Mucosa of rectum (tissue), 2 donors: Measurements from ENCODE around the gene CAST.

Experiments used
- H3K27ac ChIP-seq, 2 donors: one replicate each; pipeline ENCODE4 v1.7.0; 2013; ENCODE audit warnings: inconsistent platforms in 2 of 2, low read depth in 2 of 2, low read length in 2 of 2
- H3K27me3 ChIP-seq, 2 donors: one replicate each; pipeline ENCODE4 v1.7.0; 2013; ENCODE audit warnings: low read length in 2 of 2; ENCODE audit not compliant: control insufficient read depth in 2 of 2, insufficient read depth in 2 of 2
- H3K36me3 ChIP-seq, 2 donors: one replicate each; pipeline ENCODE4 v1.7.0; 2013; ENCODE audit warnings: low read length in 2 of 2; ENCODE audit not compliant: control insufficient read depth in 2 of 2, insufficient read depth in 2 of 2
- H3K4me1 ChIP-seq, 2 donors: one replicate each; pipeline ENCODE4 v1.7.0; 2013; ENCODE audit warnings: low read length in 2 of 2, mild to moderate bottlenecking in 1 of 2; ENCODE audit not compliant: control insufficient read depth in 2 of 2, insufficient read depth in 2 of 2
- H3K4me3 ChIP-seq, 2 donors: one replicate each; pipeline ENCODE4 v1.7.0; 2013; ENCODE audit warnings: low read length in 2 of 2
- H3K9ac ChIP-seq, 2 donors: one replicate each; pipeline ENCODE4 v1.7.0; 2013; ENCODE audit warnings: low read length in 2 of 2, low read depth in 1 of 2, mild to moderate bottlenecking in 1 of 2
- H3K9me3 ChIP-seq, 2 donors: one replicate each; pipeline ENCODE4 v1.7.0; 2013; ENCODE audit warnings: low read length in 2 of 2; ENCODE audit not compliant: control insufficient read depth in 2 of 2
- donor health status: healthy.
- donor health status: Normal muscosa, but diverticular disease.

Gene CAST

DNA sequence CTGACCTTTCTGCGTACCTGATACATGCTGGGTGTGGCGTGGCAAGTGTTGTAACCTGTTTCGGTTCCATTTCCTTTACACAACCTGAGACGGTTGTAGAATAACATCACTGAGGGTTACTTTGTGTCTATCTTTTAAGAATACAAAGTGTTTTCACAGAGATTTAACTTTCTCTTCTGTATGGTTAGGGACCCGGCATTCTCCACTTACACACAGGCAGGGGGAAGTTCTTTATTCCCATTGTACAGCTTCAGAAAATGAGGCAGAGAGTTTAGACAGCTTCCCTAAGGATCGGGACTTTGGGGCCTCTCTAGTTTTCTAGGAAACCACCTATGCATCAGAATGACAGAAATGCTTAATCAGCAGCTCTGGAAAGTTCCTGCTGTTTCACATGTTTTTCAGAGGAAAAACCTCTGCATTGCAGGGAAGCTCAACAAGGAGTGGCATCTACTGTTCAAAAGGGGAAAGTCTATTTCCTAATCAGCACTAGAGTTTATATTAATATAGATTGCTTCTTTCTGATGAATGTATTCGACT lies 41.3 kb downstream of the CAST start:
- Histone ChIP-seq H3K9me3 (no peaks in the 10 kb centered on the region), H3K27ac (peak overlapping the region; percentile 95 to 99), H3K4me3 (peak overlapping the region; percentile 82 to 89), H3K4me1 (peaks cover 7 to 17% of the 10 kb centered on the region in 2 donors), H3K27me3 (no peaks in the 10 kb centered on the region), H3K36me3 (peaks cover 11 to 13% of the 10 kb centered on the region in 2 donors), H3K9ac (peak overlapping the region; percentile 91 to 99)

DNA sequence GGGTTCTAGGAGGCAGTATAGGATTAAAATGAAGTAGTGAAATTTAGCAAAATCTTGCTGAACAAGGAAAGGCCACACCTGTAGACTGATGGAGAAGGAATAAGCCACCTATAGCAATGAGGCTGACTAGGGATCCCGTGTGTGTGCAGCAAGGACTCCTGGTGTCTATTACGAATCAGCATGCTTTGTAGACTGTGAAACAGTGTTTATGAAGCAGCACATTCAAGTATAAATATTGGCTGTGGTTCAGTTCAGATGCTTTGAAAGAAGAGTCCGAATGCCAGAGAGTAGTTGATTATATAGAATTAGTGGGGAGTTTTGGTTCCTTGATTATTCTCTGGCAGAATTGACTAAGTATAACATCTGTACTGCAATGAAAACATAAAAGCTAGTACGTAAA lies 41.8 kb downstream of the CAST start:
- Histone ChIP-seq H3K9ac (peak overlapping the region; percentile 91 to 99), H3K36me3 (peaks cover 11 to 13% of the 10 kb centered on the region in 2 donors), H3K4me3 (peak overlapping the region; percentile 82 to 89), H3K9me3 (no peaks in the 10 kb centered on the region), H3K4me1 (peaks cover 7 to 17% of the 10 kb centered on the region in 2 donors), H3K27me3 (no peaks in the 10 kb centered on the region), H3K27ac (peak overlapping the region; percentile 95 to 99)

DNA sequence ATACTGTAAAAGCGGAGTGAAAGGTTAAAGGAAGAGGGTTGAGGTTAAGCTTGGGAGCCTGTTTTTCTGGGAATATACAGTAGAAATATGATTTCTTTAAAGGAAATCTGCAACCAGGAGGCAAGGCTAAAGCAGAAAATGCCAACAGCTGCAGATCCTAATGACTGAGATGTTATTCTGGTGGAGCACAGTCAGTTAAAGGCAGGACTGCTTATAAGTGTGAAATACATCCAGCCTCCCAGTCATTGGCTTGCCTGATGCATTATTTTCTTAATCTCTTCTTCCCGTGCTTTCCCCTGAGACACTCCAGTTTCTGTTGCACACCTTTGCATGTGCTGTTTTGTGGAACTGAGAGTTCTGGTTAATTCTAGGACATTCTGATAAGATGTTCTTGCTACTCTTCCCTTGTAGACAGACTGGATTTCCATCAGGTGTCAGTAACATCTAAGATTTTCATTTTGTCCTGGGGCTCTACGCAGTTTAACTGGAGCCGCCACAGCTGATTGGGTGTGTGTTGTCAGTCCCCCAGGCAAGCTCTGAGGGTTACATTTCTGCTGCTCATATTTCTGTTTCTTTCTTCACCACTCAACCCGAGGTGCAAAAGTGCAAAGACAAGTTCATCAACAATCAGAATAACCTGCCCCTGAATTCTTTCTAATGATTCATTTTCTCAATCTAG lies 44.4 kb downstream of the CAST start:
- no peak overlapping the region for H3K27ac ChIP-seq
- no peaks in the 10 kb centered on the region for H3K27me3 ChIP-seq
- H3K4me1 ChIP-seq, result peaks cover 7 to 17% of the 10 kb centered on the region in 2 donors
- no peaks in the 10 kb centered on the region for H3K9me3 ChIP-seq
- H3K36me3 ChIP-seq, result peaks cover 0 to 3% of the 10 kb centered on the region in 2 donors
- no peak overlapping the region for H3K4me3 ChIP-seq
- H3K9ac ChIP-seq, result no peak overlapping the region

DNA sequence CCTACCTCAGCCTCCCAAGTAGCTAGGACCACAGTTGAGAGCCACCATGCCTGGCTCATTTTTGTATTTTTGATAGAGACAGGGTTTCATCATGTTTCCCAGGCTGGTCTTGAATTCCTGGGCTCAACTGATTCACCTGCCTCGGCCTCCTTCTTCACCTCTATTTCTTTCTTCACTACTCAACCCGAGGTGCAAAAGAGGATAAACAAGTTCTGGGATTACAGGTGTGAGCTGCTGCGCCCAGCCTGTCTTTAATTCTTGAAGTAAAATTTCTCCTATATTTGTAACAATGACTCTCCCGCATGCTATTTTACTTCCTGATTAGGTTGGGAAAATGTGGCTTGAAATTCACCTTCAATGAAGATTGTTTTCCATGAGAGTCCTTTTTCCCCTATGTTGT lies 46.4 kb downstream of the CAST start:
- Histone ChIP-seq H3K27me3 (no peaks in the 10 kb centered on the region), H3K9me3 (no peaks in the 10 kb centered on the region), H3K36me3 (peaks cover 0 to 3% of the 10 kb centered on the region in 2 donors), H3K4me3 (no peak overlapping the region), H3K27ac (no peak overlapping the region), H3K9ac (no peak overlapping the region), H3K4me1 (peaks cover 5 to 15% of the 10 kb centered on the region in 2 donors)

DNA sequence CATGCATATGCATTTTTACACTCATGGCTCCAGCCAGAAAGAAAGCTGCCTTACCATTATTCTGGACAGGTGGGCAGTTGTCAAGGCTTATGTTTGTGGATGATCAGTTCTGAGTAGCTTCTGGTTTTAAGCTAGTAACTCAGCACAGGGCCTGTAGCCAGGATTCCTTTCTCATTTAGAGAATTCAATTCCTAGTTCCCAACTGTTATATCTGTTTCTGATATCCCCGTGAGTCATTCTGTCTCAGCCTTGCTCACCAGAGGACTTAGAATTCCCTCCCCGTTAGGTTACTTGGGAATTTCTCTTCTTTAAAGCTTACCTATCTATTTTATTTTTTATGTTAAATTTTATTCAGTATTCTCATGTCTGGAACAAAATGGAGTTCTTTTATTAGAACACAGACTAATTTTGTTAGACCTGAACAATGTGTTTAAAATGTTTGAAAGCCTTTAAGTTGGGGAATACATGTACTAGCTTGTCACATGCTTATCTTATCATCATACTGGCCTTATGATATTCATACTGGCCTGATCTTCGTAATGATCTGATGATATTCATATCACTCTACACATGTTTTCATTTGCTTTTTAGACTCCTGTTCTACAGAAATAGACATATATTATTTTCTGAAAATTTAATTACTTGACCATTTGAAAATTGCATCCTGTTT lies 47.1 kb downstream of the CAST start:
- Histone ChIP-seq H3K4me3 (no peak overlapping the region), H3K36me3 (peaks cover 0 to 3% of the 10 kb centered on the region in 2 donors), H3K4me1 (peaks cover 7 to 16% of the 10 kb centered on the region in 2 donors), H3K27ac (no peak overlapping the region), H3K27me3 (no peaks in the 10 kb centered on the region), H3K9ac (no peak overlapping the region), H3K9me3 (no peaks in the 10 kb centered on the region)

DNA sequence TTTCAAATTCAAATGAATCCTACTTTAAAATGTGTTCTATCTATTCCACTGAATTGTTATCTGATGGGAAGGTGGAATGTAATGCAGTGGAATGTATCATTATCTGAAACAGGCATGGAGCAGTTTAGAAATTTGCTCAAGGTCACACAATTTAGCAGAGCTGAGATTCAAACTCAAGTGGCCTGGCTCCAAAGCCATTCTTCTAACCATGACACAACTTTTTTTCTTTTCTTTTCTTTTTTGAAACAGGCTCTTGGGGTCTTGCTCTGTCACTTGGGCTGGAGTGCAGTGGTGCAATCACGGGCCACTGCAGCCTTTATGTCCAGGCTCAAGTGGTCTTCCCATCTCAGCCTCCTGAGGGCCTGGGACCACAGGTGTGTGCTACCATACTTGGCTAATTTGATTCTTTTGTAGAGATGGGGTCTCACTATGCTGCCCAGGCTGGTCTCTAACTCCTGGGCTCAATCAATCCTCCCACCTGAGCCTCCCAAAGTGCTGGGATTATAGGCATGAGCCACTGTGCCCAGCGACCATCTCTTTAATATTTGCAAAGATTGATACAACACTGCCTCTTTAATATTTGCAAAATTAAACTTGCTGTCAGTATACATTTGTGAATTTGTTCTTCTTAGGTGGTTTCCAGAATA lies 50.0 kb downstream of the CAST start:
- H3K9ac ChIP-seq, result no peak overlapping the region
- H3K27ac ChIP-seq, result no peak overlapping the region
- no peaks in the 10 kb centered on the region for H3K9me3 ChIP-seq
- H3K4me1 ChIP-seq, result peaks cover 27 to 33% of the 10 kb centered on the region in 2 donors
- peaks cover 0 to 3% of the 10 kb centered on the region in 2 donors for H3K36me3 ChIP-seq
- H3K27me3 ChIP-seq, result no peaks in the 10 kb centered on the region
- no peak overlapping the region for H3K4me3 ChIP-seq

DNA sequence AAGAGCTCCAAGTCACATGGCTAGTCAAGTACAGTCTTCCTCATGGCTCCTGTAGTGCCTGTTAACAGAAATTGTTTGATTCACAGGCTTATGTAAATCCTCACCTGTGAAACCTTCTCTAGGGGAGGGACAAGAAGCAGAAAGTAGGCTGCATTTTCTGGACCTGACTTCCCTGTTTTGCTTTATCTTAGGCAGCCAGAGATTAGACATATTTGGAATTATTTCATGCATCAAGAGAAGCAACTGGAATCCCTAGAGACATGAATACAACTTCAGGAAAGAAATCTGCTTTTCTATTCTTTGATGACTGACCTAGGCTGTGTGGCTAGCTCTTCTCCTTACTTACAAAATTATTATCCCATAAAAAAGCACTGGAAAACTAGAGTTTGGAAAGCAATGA lies 52.3 kb downstream of the CAST start:
- H3K4me1 ChIP-seq, result peaks cover 41 to 44% of the 10 kb centered on the region in 2 donors
- peak overlapping the region; percentile 26 to 58 for H3K9ac ChIP-seq
- peak overlapping the region; percentile 84 to 88 for H3K27ac ChIP-seq

DNA sequence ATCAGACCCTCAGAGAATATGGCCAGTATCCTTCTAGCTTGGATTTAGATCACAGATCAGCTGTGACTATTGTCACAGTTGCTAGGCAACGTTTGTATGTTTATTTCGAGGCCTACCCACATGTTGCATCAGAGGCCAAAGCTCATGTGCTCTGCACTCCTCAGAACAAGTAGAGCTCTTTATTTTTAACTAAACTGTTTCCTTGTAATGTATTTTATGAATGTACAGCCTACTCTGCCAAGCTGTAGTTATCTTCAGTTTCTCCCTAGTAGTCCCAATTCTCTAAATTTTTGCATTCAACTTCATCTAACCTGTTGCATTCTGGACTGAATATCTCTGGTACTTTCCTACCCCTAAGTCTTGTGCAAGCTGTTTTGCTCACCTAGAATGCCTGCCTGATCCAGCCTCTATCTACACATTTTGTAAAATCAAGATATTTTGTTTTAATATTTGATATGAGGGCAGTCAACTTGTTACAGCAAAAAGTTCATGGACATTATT lies 52.8 kb downstream of the CAST start:
- H3K9me3 ChIP-seq, result no peaks in the 10 kb centered on the region
- H3K9ac ChIP-seq, result peak overlapping the region in 1 of 2 donors; percentile 58
- peaks cover 0 to 3% of the 10 kb centered on the region in 2 donors for H3K36me3 ChIP-seq
- H3K27ac ChIP-seq, result peak overlapping the region; percentile 84 to 88
- peak overlapping the region in 1 of 2 donors; percentile 42 for H3K4me3 ChIP-seq
- H3K4me1 ChIP-seq, result peaks cover 41 to 44% of the 10 kb centered on the region in 2 donors
- no peaks in the 10 kb centered on the region for H3K27me3 ChIP-seq

More for the DNA sequence above, 52.3 kb downstream of the CAST start:
- Histone ChIP-seq H3K9me3 (no peaks in the 10 kb centered on the region), H3K36me3 (peaks cover 0 to 3% of the 10 kb centered on the region in 2 donors), H3K4me3 (no peak overlapping the region), H3K27me3 (no peaks in the 10 kb centered on the region)

DNA sequence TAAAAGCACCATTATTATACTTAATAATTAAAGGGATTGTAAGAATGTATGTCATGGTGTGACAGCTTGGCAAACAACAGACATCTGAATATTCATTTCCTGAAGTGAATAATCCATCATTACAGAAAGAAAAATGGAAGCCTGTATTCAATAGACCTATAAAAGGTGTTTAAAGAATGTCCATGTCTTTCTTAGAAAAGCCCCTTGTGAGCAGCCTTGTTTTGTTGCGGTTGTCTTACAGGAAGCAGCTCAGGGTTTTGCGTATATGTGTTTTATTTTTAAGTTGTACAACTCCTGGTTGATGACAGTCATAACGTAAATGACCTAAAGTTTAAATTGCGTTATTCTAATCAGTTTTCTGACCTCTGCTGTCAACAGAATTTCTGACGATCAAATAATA lies 53.8 kb downstream of the CAST start:
- H3K9ac ChIP-seq, result peak overlapping the region in 1 of 2 donors; percentile 53
- no peaks in the 10 kb centered on the region for H3K36me3 ChIP-seq
- no peak overlapping the region for H3K4me3 ChIP-seq
- H3K27me3 ChIP-seq, result no peaks in the 10 kb centered on the region
- peak overlapping the region; percentile 84 to 88 for H3K27ac ChIP-seq
- H3K9me3 ChIP-seq, result no peaks in the 10 kb centered on the region
- peaks cover 41 to 44% of the 10 kb centered on the region in 2 donors for H3K4me1 ChIP-seq
